GM19372 (cell line): ENCODE results near the gene CCM2L.

ENCODE experiments used
- ATAC-seq: cut with Tn5 transposase; IDR thresholded peaks from one replicate; pipeline ENCODE4 v1.9.1; 2021; ENCODE audit warnings: mild to moderate bottlenecking, low read depth, moderate library complexity; ENCODE audit not compliant: unreplicated experiment

Gene CCM2L

DNA sequence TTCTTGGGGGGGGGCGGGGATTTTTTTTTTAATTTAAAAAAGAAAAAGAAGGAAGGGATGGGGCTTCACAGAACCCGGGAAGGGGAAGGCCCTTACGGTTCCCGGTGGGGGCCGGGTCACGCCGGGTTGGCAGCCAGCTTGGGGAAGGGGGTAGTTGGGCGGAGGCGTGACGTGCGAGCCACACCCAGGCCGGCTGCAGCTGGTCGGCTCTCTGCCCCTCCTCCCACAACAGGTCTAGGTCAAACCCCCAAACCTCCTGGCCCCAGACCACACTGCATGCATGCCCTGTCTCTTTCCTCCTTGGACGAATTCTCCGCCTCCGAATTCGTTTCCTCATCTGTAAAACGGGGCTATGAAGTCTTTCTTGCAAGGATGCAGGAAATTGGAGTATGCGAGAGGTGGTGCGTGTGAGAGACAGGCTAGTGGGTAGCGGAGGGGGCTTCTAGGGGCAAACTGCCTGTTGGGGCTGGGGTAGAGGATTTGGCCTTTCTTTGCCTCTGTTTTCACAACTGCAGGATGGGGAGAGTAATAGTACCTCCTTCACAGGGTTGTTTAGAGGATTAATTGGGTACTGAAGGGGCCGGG, 42.6 kb downstream of the CCM2L start:
- no peak for ATAC-seq

DNA sequence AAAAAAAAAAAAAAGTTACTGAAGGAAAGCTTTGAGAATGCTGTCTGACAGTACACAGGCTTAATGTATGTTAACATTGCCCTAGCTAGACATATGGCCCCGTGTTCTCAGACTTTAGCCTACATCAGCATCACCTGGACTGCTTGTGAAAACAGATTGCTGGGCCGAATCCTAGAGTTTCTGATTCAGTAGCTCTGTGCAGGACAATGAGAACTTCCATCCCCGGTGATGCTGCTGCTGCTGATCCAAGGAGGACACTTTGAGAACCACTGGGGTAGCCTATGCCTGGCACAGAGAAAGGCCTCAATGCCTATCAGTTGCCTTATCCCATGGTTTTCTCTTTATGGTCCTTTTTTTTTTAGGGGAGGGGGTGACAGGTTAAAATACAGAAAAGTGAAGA, 43.4 kb downstream of the CCM2L start:
- ATAC-seq: no peak

DNA sequence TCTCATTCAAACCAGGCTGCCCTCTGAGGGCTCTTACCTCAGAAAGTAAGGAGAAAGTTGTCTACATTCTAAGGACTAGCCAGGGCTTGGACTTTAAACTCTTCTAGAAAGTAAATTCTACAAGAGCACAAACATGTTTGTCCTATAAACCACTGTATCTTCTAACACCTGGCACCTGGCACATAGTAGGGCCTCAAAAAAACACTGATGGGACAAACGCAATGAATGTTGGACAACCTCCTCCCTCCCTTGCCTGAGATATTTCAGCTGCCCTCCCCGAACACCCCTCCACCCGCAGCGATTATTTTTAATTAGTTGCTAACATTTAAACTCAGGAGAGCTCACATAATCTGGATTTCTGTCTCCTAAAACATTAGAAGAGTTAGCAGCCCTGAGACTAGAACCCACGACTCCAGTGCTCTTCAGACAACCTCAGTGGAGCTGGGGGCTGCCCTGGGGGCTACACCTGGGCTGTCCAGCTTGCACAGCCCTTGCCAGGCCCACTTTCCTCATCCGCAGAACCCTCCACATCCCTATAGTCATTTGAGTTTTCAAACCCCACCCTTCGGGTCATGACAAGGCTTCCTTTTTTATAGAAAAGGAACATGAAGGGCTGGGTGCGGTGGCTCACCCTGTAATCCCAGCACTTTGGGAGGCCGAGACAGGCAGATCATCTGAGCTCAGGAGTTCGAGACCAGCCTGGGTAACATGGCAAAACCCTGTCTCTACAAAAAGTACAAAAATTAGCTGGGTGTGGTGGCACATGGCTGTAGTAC, 46.7 kb downstream of the CCM2L start:
- no peak for ATAC-seq

GRCh38 chr20:32057656-32058184, 47.5 kb downstream of the CCM2L start:
- ATAC-seq: no peak

- ATAC-seq: no peak
These were observed 49.0 kb downstream of the CCM2L start for GRCh38 chr20:32059189-32059588.

- ATAC-seq: peak; percentile 46
These were observed 52.5 kb downstream of the CCM2L start for GRCh38 chr20:32062776-32063170.

DNA sequence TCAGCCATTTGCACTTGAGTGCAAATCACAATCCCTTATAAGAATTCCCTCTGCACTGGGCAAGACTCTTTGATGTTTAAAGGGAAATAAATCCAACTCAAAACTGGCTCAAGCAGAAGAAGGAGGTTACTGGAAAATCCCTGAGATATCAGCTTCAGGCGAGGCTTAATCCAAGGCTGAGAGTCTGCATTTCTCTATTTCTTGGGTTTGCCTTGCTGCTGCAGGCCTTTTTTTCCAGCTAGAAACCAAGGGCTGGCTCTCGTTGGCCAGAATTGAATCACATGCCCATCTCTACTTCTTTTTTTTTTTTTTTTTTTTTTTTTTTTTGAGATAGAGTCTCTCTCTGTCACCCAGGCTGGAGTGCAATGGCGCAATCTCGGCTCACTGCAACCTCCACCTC, 53.5 kb downstream of the CCM2L start:
- ATAC-seq: no peak

DNA sequence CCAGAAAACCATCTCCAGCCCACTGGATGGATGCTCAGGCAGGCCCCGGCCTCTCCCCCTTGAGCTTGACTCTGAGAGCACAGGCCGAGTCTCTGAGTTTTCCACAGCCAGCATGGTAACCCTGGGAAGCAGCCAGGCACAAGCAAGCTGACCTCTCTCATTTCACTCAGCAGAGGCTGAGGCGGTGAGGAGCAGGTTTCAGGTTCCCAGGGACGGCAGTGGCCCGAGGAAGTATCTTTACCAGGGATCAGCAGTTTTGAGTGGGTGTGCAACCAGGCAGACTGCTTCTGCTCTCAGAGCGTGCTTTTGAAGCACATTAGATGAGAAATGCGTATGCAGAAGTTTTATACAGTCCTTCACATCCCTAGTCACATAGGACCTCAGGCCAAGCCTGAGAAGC, 54.4 kb downstream of the CCM2L start:
- ATAC-seq: no peak

- ATAC-seq: no peak
These were observed 57.1 kb downstream of the CCM2L start for GRCh38 chr20:32067234-32067821.

- no peak for ATAC-seq
These were observed 57.9 kb downstream of the CCM2L start for GRCh38 chr20:32068174-32068573.

DNA sequence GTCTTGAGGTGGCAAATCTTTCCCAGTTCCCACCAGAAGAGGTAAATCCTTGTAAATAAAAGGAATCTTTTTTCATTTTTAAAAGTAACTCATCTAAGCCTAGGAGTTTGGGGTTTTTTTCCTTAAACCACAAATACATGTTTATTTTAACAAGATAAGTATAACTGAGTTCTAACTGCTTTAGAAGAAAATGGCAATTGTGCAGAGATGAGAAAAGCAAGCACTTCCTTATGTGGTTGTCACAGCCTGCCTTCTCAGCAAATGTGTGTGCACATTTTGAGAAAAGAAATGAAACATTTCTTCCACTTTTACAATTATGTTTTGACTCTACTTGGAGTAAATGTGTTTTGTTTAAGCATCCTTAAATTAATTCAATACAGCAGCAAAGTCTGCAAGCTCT, 59.5 kb downstream of the CCM2L start:
- ATAC-seq: no peak

DNA sequence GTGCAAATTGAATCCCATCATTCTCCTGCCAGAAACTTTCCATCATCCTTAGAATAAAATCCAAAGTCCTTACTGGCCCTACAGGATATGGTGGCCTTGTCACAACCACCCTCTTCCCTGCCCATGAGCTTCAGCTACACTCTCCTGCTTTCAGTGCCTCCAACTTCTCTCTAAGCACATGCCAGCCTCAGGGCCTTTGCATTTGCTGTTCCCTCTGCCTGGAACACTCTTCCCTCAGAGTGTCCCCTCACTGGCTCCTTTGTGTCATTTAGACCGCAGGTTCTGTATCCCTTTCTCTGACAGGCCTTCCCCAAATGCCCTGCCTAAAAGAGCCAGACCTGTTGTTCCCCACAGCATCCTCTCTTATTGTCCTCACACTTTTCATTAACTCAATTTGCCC, 60.0 kb downstream of the CCM2L start:
- ATAC-seq: no peak

GRCh38 chr20:32070690-32071213, 60.5 kb downstream of the CCM2L start:
- ATAC-seq: no peak

- ATAC-seq: no peak
These were observed 61.3 kb downstream of the CCM2L start for GRCh38 chr20:32071395-32072167.

DNA sequence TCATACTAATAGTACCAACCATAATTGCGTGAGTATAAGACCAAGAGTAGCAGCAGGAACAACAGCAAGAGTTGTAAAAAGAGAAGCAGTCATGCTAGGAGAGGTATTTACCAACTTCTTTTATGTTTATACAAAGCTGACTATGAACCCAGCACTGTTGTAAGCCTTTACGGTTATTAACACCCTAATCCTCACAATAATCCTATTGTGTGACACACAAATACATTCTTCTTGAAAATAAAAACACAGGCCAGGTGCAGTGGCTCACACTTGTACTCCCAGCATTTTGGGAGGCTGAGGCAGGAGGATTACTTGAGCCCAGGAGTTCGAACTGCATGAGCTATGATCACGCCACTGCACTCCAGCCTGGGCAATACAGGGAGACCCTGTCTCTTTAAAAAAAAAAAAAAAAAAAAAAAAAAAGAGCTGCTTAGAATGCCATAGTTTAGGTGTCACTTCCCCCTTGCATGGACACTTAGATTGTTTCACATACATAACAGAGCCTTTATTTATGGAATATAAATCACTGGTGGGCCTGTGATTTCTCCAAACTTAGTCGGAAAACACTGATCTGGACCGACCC, 62.0 kb downstream of the CCM2L start:
- ATAC-seq: no peak

- no peak for ATAC-seq
These were observed 65.3 kb downstream of the CCM2L start for GRCh38 chr20:32075534-32075933.

GRCh38 chr20:32077190-32077589, 67.0 kb downstream of the CCM2L start:
- ATAC-seq: no peak

DNA sequence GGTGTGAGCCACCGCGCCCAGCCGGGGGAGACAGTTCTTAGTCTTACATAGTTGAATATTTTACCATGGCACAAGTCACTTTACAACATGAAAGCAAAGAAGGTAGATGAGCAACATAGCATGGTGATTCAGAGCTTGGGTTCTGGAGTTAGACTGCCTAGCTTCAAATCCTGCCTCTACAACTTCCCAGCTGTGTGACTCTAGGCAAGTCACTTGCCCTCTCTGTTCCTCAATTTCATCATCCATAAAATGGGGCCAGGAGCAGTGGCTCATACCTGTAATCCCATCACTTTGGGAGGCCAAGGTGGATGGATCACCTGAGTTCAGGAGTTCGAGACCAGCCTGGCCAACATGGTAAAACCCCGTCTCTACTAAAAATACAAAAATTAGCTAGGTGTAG, 68.1 kb downstream of the CCM2L start:
- ATAC-seq: no peak

GRCh38 chr20:32078791-32079190, 68.6 kb downstream of the CCM2L start:
- ATAC-seq: no peak

GRCh38 chr20:32079655-32080109, 69.4 kb downstream of the CCM2L start:
- ATAC-seq: no peak
